ENCODE data around the gene ZNF200. TPM values are rescaled to one million over a fixed set of nuclear protein-coding genes. Genes with fewer than 3 reads are reported as not detected.

ZNF200 gene
- total and polyA plus RNA-seq, 2 of the 13 experiments (the other 11 are each of a cell fraction or from before 2014, with no cell fraction given): 3.5 to 16.5 TPM

- TF ChIP-seq ZNF775 (CRISPR knock-in tag; IDR thresholded peaks at IDR 0.05; ENCODE audit: borderline replicate concordance) (no peak), HOXD1 (CRISPR knock-in tag; IDR thresholded peaks at IDR 0.05) (no peak), ZNF562 (CRISPR knock-in tag; IDR thresholded peaks at IDR 0.05; ENCODE audit: borderline replicate concordance) (no peak), CHD2 (IDR thresholded peaks at IDR 0.05; ENCODE audit: low read depth, low read length) (no peak), ZNF788 (CRISPR knock-in tag; IDR thresholded peaks at IDR 0.05; ENCODE audit: borderline replicate concordance) (peak; percentile 39; the same call in 1 of the 2 replicates), ZNF841 (CRISPR knock-in tag; IDR thresholded peaks at IDR 0.05; ENCODE audit: borderline replicate concordance) (no peak), HMGA1 (CRISPR knock-in tag; conservative IDR thresholded peaks at IDR 0.05) (no peak), ZNF589 (CRISPR knock-in tag; conservative IDR thresholded peaks at IDR 0.05) (no peak; the same call in 1 of the 2 replicates), ZNF256 (CRISPR knock-in tag; conservative IDR thresholded peaks at IDR 0.05) (no peak; the same call in 1 of the 2 replicates), ZMAT3 (CRISPR knock-in tag; conservative IDR thresholded peaks at IDR 0.05) (no peak), SNAPC2 (CRISPR knock-in tag; IDR thresholded peaks at IDR 0.05) (0 out of 2 replicates have a peak, but pooled peaks have one; percentile 10), NCOR1 (IDR thresholded peaks at IDR 0.05; ENCODE audit: borderline replicate concordance, low read length) (no peak), HOXA3 (CRISPR knock-in tag; IDR thresholded peaks at IDR 0.05) (peak; percentile 87), CHCHD3 (CRISPR knock-in tag; IDR thresholded peaks at IDR 0.05) (no peak), ZFP1 (CRISPR knock-in tag; IDR thresholded peaks at IDR 0.05) (no peak), GATAD1 (CRISPR knock-in tag; IDR thresholded peaks at IDR 0.05) (peak; percentile 87), ATM (IDR thresholded peaks at IDR 0.05; ENCODE audit: borderline replicate concordance) (no peak), SALL2 (CRISPR knock-in tag; IDR thresholded peaks at IDR 0.05) (peak; percentile 78; the same call in 1 of the 2 replicates), ARID4A (CRISPR knock-in tag; IDR thresholded peaks at IDR 0.05; ENCODE audit: borderline replicate concordance) (peak; percentile 93), THAP8 (CRISPR knock-in tag; IDR thresholded peaks at IDR 0.05; ENCODE audit: borderline replicate concordance) (no peak), ZSCAN22 (CRISPR knock-in tag; IDR thresholded peaks at IDR 0.05) (no peak), ZNF274 (CRISPR knock-in tag; IDR thresholded peaks at IDR 0.05) (peak; percentile 77)
- TF ChIP-seq, protein P1, sequence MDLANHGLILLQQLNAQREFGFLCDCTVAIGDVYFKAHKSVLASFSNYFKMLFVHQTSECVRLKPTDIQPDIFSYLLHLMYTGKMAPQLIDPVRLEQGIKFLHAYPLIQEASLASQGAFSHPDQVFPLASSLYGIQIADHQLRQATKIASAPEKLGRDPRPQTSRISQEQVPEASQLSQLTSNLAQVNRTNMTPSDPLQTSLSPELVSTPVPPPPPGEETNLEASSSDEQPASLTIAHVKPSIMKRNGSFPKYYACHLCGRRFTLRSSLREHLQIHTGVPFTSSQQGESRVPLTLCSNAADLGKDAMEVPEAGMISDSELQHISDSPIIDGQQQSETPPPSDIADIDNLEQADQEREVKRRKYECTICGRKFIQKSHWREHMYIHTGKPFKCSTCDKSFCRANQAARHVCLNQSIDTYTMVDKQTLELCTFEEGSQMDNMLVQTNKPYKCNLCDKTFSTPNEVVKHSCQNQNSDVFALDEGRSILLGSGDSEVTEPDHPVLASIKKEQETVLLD (CRISPR knock-in tag; IDR thresholded peaks at IDR 0.05; ENCODE audit: low read depth): no peak; the same call in 1 of the 2 replicates
- TF ChIP-seq, protein P2, sequence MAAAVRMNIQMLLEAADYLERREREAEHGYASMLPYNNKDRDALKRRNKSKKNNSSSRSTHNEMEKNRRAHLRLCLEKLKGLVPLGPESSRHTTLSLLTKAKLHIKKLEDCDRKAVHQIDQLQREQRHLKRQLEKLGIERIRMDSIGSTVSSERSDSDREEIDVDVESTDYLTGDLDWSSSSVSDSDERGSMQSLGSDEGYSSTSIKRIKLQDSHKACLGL (CRISPR knock-in tag; IDR thresholded peaks at IDR 0.05): peak; percentile 87; the same call in 1 of the 2 replicates
These were observed 29.4 kb upstream of the ZNF200 start (continued) for GRCh38 chr16:3264137-3265036.

Measured in HepG2 (cell line).